Measurements from ENCODE around the gene ASIP. TPM values are rescaled to one million over a fixed set of nuclear protein-coding genes. Genes with fewer than 3 reads are reported as not detected.

ASIP gene
- polyA plus RNA-seq, 3 donors, result 0.40 TPM; not detected in 2

- no peaks in the 10 kb centered on the region for H3K79me2 ChIP-seq (ENCODE audit: insufficient read depth, low read length)
- H3K4me1 ChIP-seq (ENCODE audit: control insufficient read depth in 1 of 2, insufficient read depth in 2 of 2, low read length in 2 of 2), result peaks cover 5 to 10% of the 10 kb centered on the region in 2 donors
- Mint-ChIP-seq H3K27me3 (ENCODE audit: low read depth in 3 of 3) (peaks cover 0 to 4% (median 2%) of the 10 kb centered on the region in 3 donors), H3K27ac (no peak overlapping the region), H3K4me1 (peaks cover 12% of the 10 kb centered on the region), H3K9me3 (peaks cover 2 to 25% (median 11%) of the 10 kb centered on the region in 7 donors), H3K36me3 (peaks cover 0 to 3% of the 10 kb centered on the region in 2 donors), H3K4me3 (no peak overlapping the region)
- no peak overlapping the region for H3K4me2 ChIP-seq (replicated peaks; ENCODE audit: extremely low read depth, low read length, poor library complexity, severe bottlenecking)
- H3K27me3 ChIP-seq (ENCODE audit: control insufficient read depth in 2 of 2, insufficient read depth in 2 of 2, low read length in 2 of 2), result peaks cover 11 to 16% of the 10 kb centered on the region in 2 donors
- H4K20me1 ChIP-seq (ENCODE audit: insufficient read depth, low read length), result no peaks in the 10 kb centered on the region
- no peak overlapping the region for H2AFZ ChIP-seq (ENCODE audit: insufficient read depth, low read depth, low read length, poor library complexity, severe bottlenecking)
- peaks cover 5 to 18% of the 10 kb centered on the region in 2 donors for H3K9me3 ChIP-seq (replicated peaks in 1 of 2; ENCODE audit: control insufficient read depth in 1 of 2, insufficient read depth in 1 of 2, low read length in 2 of 2)
- no peak for DNase-seq
- no peak overlapping the region for H3K4me3 ChIP-seq (replicated peaks in 1 of 3; ENCODE audit: low read depth in 2 of 3, low read length in 3 of 3)
- intact Hi-C loops (cut with micrococcal nuclease), result no loop called here
- no peak overlapping the region for H3K9ac ChIP-seq (ENCODE audit: insufficient read depth, low read length, poor library complexity, severe bottlenecking)
- TF ChIP-seq, protein P1, sequence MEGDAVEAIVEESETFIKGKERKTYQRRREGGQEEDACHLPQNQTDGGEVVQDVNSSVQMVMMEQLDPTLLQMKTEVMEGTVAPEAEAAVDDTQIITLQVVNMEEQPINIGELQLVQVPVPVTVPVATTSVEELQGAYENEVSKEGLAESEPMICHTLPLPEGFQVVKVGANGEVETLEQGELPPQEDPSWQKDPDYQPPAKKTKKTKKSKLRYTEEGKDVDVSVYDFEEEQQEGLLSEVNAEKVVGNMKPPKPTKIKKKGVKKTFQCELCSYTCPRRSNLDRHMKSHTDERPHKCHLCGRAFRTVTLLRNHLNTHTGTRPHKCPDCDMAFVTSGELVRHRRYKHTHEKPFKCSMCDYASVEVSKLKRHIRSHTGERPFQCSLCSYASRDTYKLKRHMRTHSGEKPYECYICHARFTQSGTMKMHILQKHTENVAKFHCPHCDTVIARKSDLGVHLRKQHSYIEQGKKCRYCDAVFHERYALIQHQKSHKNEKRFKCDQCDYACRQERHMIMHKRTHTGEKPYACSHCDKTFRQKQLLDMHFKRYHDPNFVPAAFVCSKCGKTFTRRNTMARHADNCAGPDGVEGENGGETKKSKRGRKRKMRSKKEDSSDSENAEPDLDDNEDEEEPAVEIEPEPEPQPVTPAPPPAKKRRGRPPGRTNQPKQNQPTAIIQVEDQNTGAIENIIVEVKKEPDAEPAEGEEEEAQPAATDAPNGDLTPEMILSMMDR (IDR thresholded peaks at IDR 0.05), result no peak
- H3K36me3 ChIP-seq (replicated peaks in 1 of 2; ENCODE audit: control insufficient read depth in 1 of 2, insufficient read depth in 2 of 2, low read length in 2 of 2), result no peaks in the 10 kb centered on the region
- no peak overlapping the region for H3K27ac ChIP-seq (ENCODE audit: low read depth in 1 of 2, low read length in 2 of 2)
- no CpG with 5 or more reads among the region's 2 CpGs for WGBS (ENCODE audit: insufficient coverage)
Observed at GRCh38 chr20:34211591-34211990, 29.6 kb upstream of the ASIP start.

DNA sequence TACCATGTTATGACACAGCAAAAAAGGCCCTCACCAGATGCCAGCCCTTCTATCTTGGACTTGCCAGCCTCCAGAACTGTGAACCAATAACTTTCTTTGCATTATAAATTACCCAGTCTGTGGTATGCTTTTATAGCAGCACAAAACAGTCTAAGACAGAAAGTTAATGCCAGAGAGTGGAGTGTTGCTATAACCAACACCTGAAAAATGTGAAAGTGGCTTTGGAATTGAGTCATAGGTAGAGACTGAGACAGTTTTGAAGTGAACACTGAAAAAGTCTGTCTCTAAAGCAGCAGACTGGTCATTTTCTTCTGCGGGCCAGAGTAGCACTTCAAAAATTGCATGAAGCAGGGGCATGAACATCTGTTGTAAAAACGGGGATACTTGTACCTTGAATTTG, 28.0 kb upstream of the ASIP start:
- Histone ChIP-seq H3K27ac (ENCODE audit: low read depth in 1 of 2, low read length in 2 of 2) (no peak overlapping the region), H3K36me3 (replicated peaks in 1 of 2; ENCODE audit: control insufficient read depth in 1 of 2, insufficient read depth in 2 of 2, low read length in 2 of 2) (no peaks in the 10 kb centered on the region), H3K27me3 (ENCODE audit: control insufficient read depth in 2 of 2, insufficient read depth in 2 of 2, low read length in 2 of 2) (peaks cover 17 to 30% of the 10 kb centered on the region in 2 donors), H3K4me1 (ENCODE audit: control insufficient read depth in 1 of 2, insufficient read depth in 2 of 2, low read length in 2 of 2) (peaks cover 5 to 10% of the 10 kb centered on the region in 2 donors), H2AFZ (ENCODE audit: insufficient read depth, low read depth, low read length, poor library complexity, severe bottlenecking) (no peak overlapping the region), H3K4me3 (replicated peaks in 1 of 3; ENCODE audit: low read depth in 2 of 3, low read length in 3 of 3) (no peak overlapping the region), H3K79me2 (ENCODE audit: insufficient read depth, low read length) (no peaks in the 10 kb centered on the region), H3K4me2 (replicated peaks; ENCODE audit: extremely low read depth, low read length, poor library complexity, severe bottlenecking) (no peak overlapping the region), H4K20me1 (ENCODE audit: insufficient read depth, low read length) (no peaks in the 10 kb centered on the region), H3K9ac (ENCODE audit: insufficient read depth, low read length, poor library complexity, severe bottlenecking) (no peak overlapping the region), H3K9me3 (replicated peaks in 1 of 2; ENCODE audit: control insufficient read depth in 1 of 2, insufficient read depth in 1 of 2, low read length in 2 of 2) (peaks cover 5 to 18% of the 10 kb centered on the region in 2 donors)
- Mint-ChIP-seq H3K27ac (no peak overlapping the region), H3K9me3 (peaks cover 2 to 24% (median 8%) of the 10 kb centered on the region in 7 donors), H3K36me3 (peaks cover 0 to 3% of the 10 kb centered on the region in 2 donors), H3K4me3 (no peak overlapping the region), H3K4me1 (peaks cover 14% of the 10 kb centered on the region), H3K27me3 (ENCODE audit: low read depth in 3 of 3) (peaks cover 0 to 13% (median 2%) of the 10 kb centered on the region in 3 donors)
- WGBS (ENCODE audit: insufficient coverage), result 100% methylated on average over 2 of the region's 2 CpGs
- TF ChIP-seq, protein P1 (IDR thresholded peaks at IDR 0.05), result no peak
- intact Hi-C loops (cut with micrococcal nuclease), result no loop called here
- no peak for DNase-seq

Data from CD14-positive monocyte (primary cell).